AG04449 (cell line): ENCODE measurements around the gene ETS2.

Experiments used
- CTCF ChIA-PET: fragments of 350-600 bp; formaldehyde crosslinking; extraction: SDS; loops from one replicate; lab custom pipeline; 2021; ENCODE audit warnings: antibody characterized with exemption; lab: Yijun Ruan, JAX
- POLR2A ChIA-PET: fragments of 400-600, 350-600 bp; formaldehyde crosslinking; extraction: SDS; loops from one replicate; lab custom pipeline; 2020; ENCODE audit warnings: antibody characterized with exemption, inconsistent platforms; lab: Yijun Ruan, JAX
- DNase-seq: peaks from one replicate; pipeline ENCODE4 v3.0.0-alpha.2; 2010; ENCODE audit warnings: low read depth, low spot score
- H3K4me3 ChIP-seq: 2 replicates; pipeline ENCODE4 v1.5.1; 2011; ENCODE audit warnings: low read depth, mild to moderate bottlenecking, control low read depth, low read length
- CTCF ChIP-seq: IDR thresholded peaks from one replicate; pipeline ENCODE4 v1.5.1; 2011; ENCODE audit warnings: mild to moderate bottlenecking, moderate library complexity, low read length, control low read depth, inconsistent platforms; ENCODE audit not compliant: insufficient read depth; ENCODE audit errors: missing control alignments

ETS2 gene

GRCh38 chr21:38789275-38789674 lies 16.5 kb upstream of the ETS2 start:
- no peak for DNase-seq
- H3K4me3 ChIP-seq: no peak overlapping the region
- CTCF ChIA-PET: interaction anchor here (1.1 kb wide), 1 partner anchor 12 kb away, joined by 3 read pairs; no protein-coding TSS in a partner anchor
- TF ChIP-seq CTCF: no peak
- POLR2A ChIA-PET: no interaction called here

GRCh38 chr21:38790059-38790458 lies 15.7 kb upstream of the ETS2 start:
- POLR2A ChIA-PET: no interaction called here
- TF ChIP-seq CTCF: no peak
- CTCF ChIA-PET: no interaction called here
- H3K4me3 ChIP-seq: no peak overlapping the region
- DNase-seq: no peak

GRCh38 chr21:38790961-38791360 lies 14.8 kb upstream of the ETS2 start:
- POLR2A ChIA-PET: no interaction called here
- no peak for DNase-seq
- CTCF ChIA-PET: no interaction called here
- no peak overlapping the region for H3K4me3 ChIP-seq
- no peak for TF ChIP-seq CTCF

GRCh38 chr21:38792676-38793459 lies 12.9 kb upstream of the ETS2 start:
- no peak for TF ChIP-seq CTCF
- ChIA-PET CTCF (no interaction called here), POLR2A (no interaction called here)
- DNase-seq: no peak
- no peak overlapping the region for H3K4me3 ChIP-seq

GRCh38 chr21:38793926-38794713 lies 11.6 kb upstream of the ETS2 start:
- TF ChIP-seq CTCF: no peak
- CTCF ChIA-PET: no interaction called here
- POLR2A ChIA-PET: no interaction called here
- H3K4me3 ChIP-seq: no peak overlapping the region
- no peak for DNase-seq

GRCh38 chr21:38794978-38795377 lies 10.8 kb upstream of the ETS2 start:
- CTCF ChIA-PET: interaction anchor here (2.7 kb wide), 1 partner anchor 8 kb away, joined by 13 read pairs; no protein-coding TSS in a partner anchor
- POLR2A ChIA-PET: no interaction called here

More at GRCh38 chr21:38794978-38795377, 10.8 kb upstream of the ETS2 start:
- TF ChIP-seq CTCF: no peak
- no peak overlapping the region for H3K4me3 ChIP-seq
- no peak for DNase-seq
